KBM-7 (cell line): ENCODE results near the gene KCNN4.

ENCODE experiments used
- DNase-seq: peaks from one replicate; pipeline ENCODE4 v3.0.0-alpha.2; 2015
- in situ Hi-C: fragments of 300-500 bp; cut with MboI; formaldehyde crosslinking; loops from 2 replicates; pipeline ENCODE4 v1.14.3; 2020; ENCODE audit warnings: low sequenced_read_pairs, low pct_unique_long_range_greater_than_20kb, mixed read lengths

KCNN4 gene

GRCh38 chr19:43754503-43755255 lies 26.1 kb downstream of the KCNN4 start, which contains the start of gene SMG9:
TSS of gene SMG9 (minus strand) at chr19:43754962. CDS start at chr19:43750741, 4,221 bp downstream.
- in situ Hi-C loops: no loop called here
- peak; percentile 97 for DNase-seq

- no peak for DNase-seq
- in situ Hi-C loops: no loop called here
Observed at GRCh38 chr19:43754253-43754502, 26.6 kb downstream of the KCNN4 start.

- no peak for DNase-seq
- in situ Hi-C loops: no loop called here
Observed at GRCh38 chr19:43752287-43752875, 28.4 kb downstream of the KCNN4 start.

GRCh38 chr19:43751466-43752220 lies 29.1 kb downstream of the KCNN4 start:
- no peak for DNase-seq
- in situ Hi-C loops: no loop called here

GRCh38 chr19:43749898-43750297 lies 30.9 kb downstream of the KCNN4 start:
- DNase-seq: no peak
- in situ Hi-C loops: no loop called here

- no peak for DNase-seq
- in situ Hi-C loops: no loop called here
Observed at GRCh38 chr19:43749152-43749551, 31.6 kb downstream of the KCNN4 start.

GRCh38 chr19:43748685-43749084 lies 32.1 kb downstream of the KCNN4 start:
- in situ Hi-C loops: no loop called here
- DNase-seq: no peak

- DNase-seq: no peak
- in situ Hi-C loops: no loop called here
Observed at GRCh38 chr19:43748205-43748594, 32.6 kb downstream of the KCNN4 start.

GRCh38 chr19:43747557-43748204 lies 33.1 kb downstream of the KCNN4 start:
- in situ Hi-C loops: no loop called here
- no peak for DNase-seq

GRCh38 chr19:43743059-43743458 lies 37.7 kb downstream of the KCNN4 start:
- no peak for DNase-seq
- in situ Hi-C loops: no loop called here

- DNase-seq: no peak
- in situ Hi-C loops: no loop called here
Observed at GRCh38 chr19:43741075-43741825, 39.5 kb downstream of the KCNN4 start.

- in situ Hi-C loops: no loop called here
- DNase-seq: no peak
Observed at GRCh38 chr19:43739439-43740235, 41.1 kb downstream of the KCNN4 start.

GRCh38 chr19:43738780-43739211 lies 42.0 kb downstream of the KCNN4 start:
- in situ Hi-C loops: no loop called here
- DNase-seq: no peak

- in situ Hi-C loops: no loop called here
- DNase-seq: no peak
Observed at GRCh38 chr19:43735957-43736356, 44.8 kb downstream of the KCNN4 start.

- no peak for DNase-seq
- in situ Hi-C loops: no loop called here
Observed at GRCh38 chr19:43735013-43735412, 45.8 kb downstream of the KCNN4 start.

- in situ Hi-C loops: no loop called here
- no peak for DNase-seq
Observed at GRCh38 chr19:43731846-43732245, 48.9 kb downstream of the KCNN4 start.

- in situ Hi-C loops: no loop called here
- DNase-seq: no peak
Observed at GRCh38 chr19:43731346-43731745, 49.4 kb downstream of the KCNN4 start.

GRCh38 chr19:43729919-43730318 lies 50.9 kb downstream of the KCNN4 start:
- in situ Hi-C loops: no loop called here
- no peak for DNase-seq

GRCh38 chr19:43727593-43727853 lies 53.2 kb downstream of the KCNN4 start:
- DNase-seq: no peak
- in situ Hi-C loops: no loop called here
